Osteoblast (primary cell): ENCODE measurements around the gene ELOVL7. TPM values are rescaled to one million over a fixed set of nuclear protein-coding genes. Genes with fewer than 3 reads are reported as not detected.
"Not testable (repeated sequence)": the region's sequence is repeated elsewhere in the genome, so short reads cannot be mapped to it uniquely, and the experiment has no call there.

Source experiments
- DNase-seq: peaks from one replicate; pipeline ENCODE4 v3.0.0; 2011; ENCODE audit warnings: low spot score, mixed read lengths; ENCODE audit not compliant: insufficient read length; ENCODE audit errors: missing footprints
- H2AFZ ChIP-seq: 2 replicates; pipeline ENCODE4 v1.6.0; 2011; ENCODE audit warnings: mild to moderate bottlenecking, low read length
- H3K27ac ChIP-seq: 2 replicates; pipeline ENCODE4 v1.5.1; 2011; ENCODE audit warnings: mild to moderate bottlenecking, low read depth, low read length, moderate library complexity
- H3K27me3 ChIP-seq: 2 replicates; pipeline ENCODE4 v1.6.0; 2012; ENCODE audit warnings: mild to moderate bottlenecking, control low read depth, inconsistent platforms, low read length, moderate library complexity; ENCODE audit not compliant: insufficient read depth
- H3K36me3 ChIP-seq: 2 replicates; pipeline ENCODE4 v1.5.1; 2011; ENCODE audit warnings: mild to moderate bottlenecking, low read length, control low read depth, moderate library complexity; ENCODE audit not compliant: insufficient read depth
- H3K4me1 ChIP-seq: 2 replicates; pipeline ENCODE4 v1.5.1; 2011; ENCODE audit warnings: mild to moderate bottlenecking, low read length, control low read depth, moderate library complexity; ENCODE audit not compliant: insufficient read depth
- H3K4me2 ChIP-seq: 2 replicates; pipeline ENCODE4 v1.6.0; 2011; ENCODE audit warnings: mild to moderate bottlenecking, low read length; ENCODE audit not compliant: insufficient read depth
- H3K4me3 ChIP-seq: fragments of 200-600 bp; sonication (generic); 3 replicates; pipeline ENCODE4 v1.5.1; 2012; ENCODE audit warnings: mild to moderate bottlenecking, low read length, inconsistent platforms; ENCODE audit not compliant: insufficient read depth
- H3K79me2 ChIP-seq: 2 replicates; pipeline ENCODE4 v1.6.0; 2012; ENCODE audit warnings: mild to moderate bottlenecking, low read length, control low read depth, inconsistent platforms; ENCODE audit not compliant: insufficient read depth
- H3K9me3 ChIP-seq: 2 replicates; pipeline ENCODE4 v1.5.1; 2011; ENCODE audit warnings: low read depth, low read length, control low read depth
- H4K20me1 ChIP-seq: 2 replicates; pipeline ENCODE4 v1.6.0; 2012; ENCODE audit warnings: mild to moderate bottlenecking, low read length, control low read depth; ENCODE audit not compliant: insufficient read depth
- CTCF ChIP-seq: IDR thresholded peaks from 2 replicates; pipeline ENCODE4 v1.5.1; 2011; ENCODE audit warnings: mild to moderate bottlenecking, low read depth, low read length, moderate library complexity; ENCODE audit errors: extremely low read depth
- total RNA-seq: library from RNA; depleted of rRNA; stranded (reverse); fragments of >200 nt; gene quantifications from 2 replicates; pipeline ENCODE4 v1.2.3, GENCODE V29; 2012

Gene ELOVL7
- total RNA-seq, 1 donor: under 0.01 TPM

- H3K79me2 ChIP-seq: no peaks in the 10 kb centered on the region
- no peak overlapping the region for H3K4me2 ChIP-seq
- H4K20me1 ChIP-seq: no peaks in the 10 kb centered on the region
- no peak for TF ChIP-seq CTCF
- DNase-seq: no peak
- no peak overlapping the region for H3K4me3 ChIP-seq
- no peak overlapping the region for H3K27ac ChIP-seq
- no peaks in the 10 kb centered on the region for H3K27me3 ChIP-seq
- no peak overlapping the region for H2AFZ ChIP-seq
- no peaks in the 10 kb centered on the region for H3K4me1 ChIP-seq
- no peaks in the 10 kb centered on the region for H3K9me3 ChIP-seq
- no peaks in the 10 kb centered on the region for H3K36me3 ChIP-seq
These were observed 100.4 kb downstream of the ELOVL7 start for GRCh38 chr5:60743511-60744314.

DNA sequence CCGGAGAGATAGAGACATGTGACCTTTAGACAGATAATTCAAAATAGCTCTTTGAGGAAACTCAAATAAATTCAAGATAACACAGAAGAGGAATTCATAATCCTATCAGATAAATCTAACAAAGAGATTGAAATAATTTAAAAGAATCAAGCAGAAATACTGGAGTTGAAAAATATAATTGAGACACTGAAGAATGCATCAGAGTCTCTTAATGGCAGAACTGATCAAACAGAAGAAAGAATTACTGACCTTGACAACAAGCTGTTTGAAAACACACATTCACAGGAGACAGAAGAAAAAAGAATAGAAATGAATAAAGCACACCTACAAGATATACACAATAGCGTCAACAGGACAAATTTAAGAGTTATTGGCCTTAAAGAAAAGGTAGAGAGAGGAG lies 103.7 kb downstream of the ELOVL7 start:
- Histone ChIP-seq H3K4me1 (no peaks in the 10 kb centered on the region), H3K27ac (no peak overlapping the region), H3K36me3 (no peaks in the 10 kb centered on the region), H3K4me3 (no peak overlapping the region), H3K9me3 (no peaks in the 10 kb centered on the region), H3K4me2 (no peak overlapping the region), H3K27me3 (no peaks in the 10 kb centered on the region), H2AFZ (no peak overlapping the region), H4K20me1 (no peaks in the 10 kb centered on the region), H3K79me2 (no peaks in the 10 kb centered on the region)
- DNase-seq: no peak
- TF ChIP-seq CTCF: no peak

GRCh38 chr5:60738933-60739332 lies 105.1 kb downstream of the ELOVL7 start:
- DNase-seq: no peak
- H3K4me2 ChIP-seq: no peak overlapping the region
- H3K27ac ChIP-seq: no peak overlapping the region
- no peak for TF ChIP-seq CTCF
- no peaks in the 10 kb centered on the region for H3K9me3 ChIP-seq
- no peak overlapping the region for H2AFZ ChIP-seq
- no peaks in the 10 kb centered on the region for H4K20me1 ChIP-seq
- H3K4me1 ChIP-seq: no peaks in the 10 kb centered on the region
- no peaks in the 10 kb centered on the region for H3K27me3 ChIP-seq
- no peaks in the 10 kb centered on the region for H3K79me2 ChIP-seq
- no peak overlapping the region for H3K4me3 ChIP-seq
- no peaks in the 10 kb centered on the region for H3K36me3 ChIP-seq

DNA sequence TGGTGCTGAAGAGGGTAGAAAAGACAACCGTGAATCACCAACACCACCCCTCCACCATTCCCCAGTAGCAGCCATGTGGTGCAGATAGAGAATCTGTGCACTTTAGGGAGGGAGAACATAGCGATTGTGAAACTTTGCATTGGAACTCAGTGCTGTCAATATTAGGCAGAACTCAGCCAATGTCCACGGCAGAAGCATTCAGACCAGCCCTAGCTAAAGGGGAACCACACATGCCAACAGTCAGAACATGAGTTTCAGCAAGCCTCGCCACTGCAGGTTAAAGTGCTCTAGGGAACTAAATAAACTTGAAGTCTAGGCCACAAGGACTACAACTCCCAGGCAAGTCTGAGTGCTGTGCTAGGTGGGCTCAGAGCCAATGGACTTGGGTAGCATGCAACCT lies 105.6 kb downstream of the ELOVL7 start:
- no peaks in the 10 kb centered on the region for H4K20me1 ChIP-seq
- H3K9me3 ChIP-seq: no peaks in the 10 kb centered on the region
- H3K4me2 ChIP-seq: no peak overlapping the region
- DNase-seq: no peak
- H3K4me3 ChIP-seq: no peak overlapping the region
- H3K27ac ChIP-seq: no peak overlapping the region
- no peak overlapping the region for H2AFZ ChIP-seq
- H3K36me3 ChIP-seq: no peaks in the 10 kb centered on the region
- no peaks in the 10 kb centered on the region for H3K27me3 ChIP-seq
- H3K79me2 ChIP-seq: no peaks in the 10 kb centered on the region
- no peaks in the 10 kb centered on the region for H3K4me1 ChIP-seq
- TF ChIP-seq CTCF: no peak

DNA sequence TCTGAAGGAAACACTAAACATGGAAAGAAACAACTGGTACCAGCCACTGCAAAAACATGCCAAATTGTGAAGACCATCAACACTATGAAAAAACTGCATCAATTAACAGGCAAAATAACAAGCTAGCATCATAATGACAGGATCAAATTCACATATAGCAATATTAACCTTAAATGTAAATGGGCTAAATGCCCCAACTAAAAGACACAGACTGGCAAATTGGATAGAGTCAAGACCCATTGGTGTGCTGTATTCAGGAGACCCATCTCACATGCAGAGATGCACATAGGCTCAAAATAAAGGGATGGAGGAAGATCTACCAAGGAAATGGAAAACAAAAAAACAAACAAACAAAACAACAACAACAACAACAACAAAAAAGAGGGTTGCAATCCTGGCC lies 113.2 kb downstream of the ELOVL7 start:
- H3K4me2 ChIP-seq, H3K27ac ChIP-seq, H3K36me3 ChIP-seq, H3K27me3 ChIP-seq, DNase-seq, H4K20me1 ChIP-seq, H2AFZ ChIP-seq, H3K9me3 ChIP-seq, H3K4me3 ChIP-seq, H3K4me1 ChIP-seq, H3K79me2 ChIP-seq: not testable (repeated sequence)
